Loucy (cell line): ENCODE measurements around the gene TRERF1.
A peak's percentile ranks its signal among the peaks of the same experiment; 100 is the strongest.

Source experiments
- EZH2phosphoT487 ChIP-seq: fragments of 200-600 bp; IDR thresholded peaks from 2 replicates; pipeline ENCODE4 v1.6.1; 2018; ENCODE audit warnings: antibody characterized with exemption, mild to moderate bottlenecking, moderate library complexity, borderline replicate concordance
- TF ChIP-seq, protein P1 (sequence below): fragments of 200-600 bp; sonication (generic); conservative IDR thresholded peaks from 2 replicates; pipeline ENCODE4 v1.5.1; 2014; ENCODE audit warnings: mild to moderate bottlenecking, antibody characterized with exemption, low read length

- TF ChIP-seq, protein P1, sequence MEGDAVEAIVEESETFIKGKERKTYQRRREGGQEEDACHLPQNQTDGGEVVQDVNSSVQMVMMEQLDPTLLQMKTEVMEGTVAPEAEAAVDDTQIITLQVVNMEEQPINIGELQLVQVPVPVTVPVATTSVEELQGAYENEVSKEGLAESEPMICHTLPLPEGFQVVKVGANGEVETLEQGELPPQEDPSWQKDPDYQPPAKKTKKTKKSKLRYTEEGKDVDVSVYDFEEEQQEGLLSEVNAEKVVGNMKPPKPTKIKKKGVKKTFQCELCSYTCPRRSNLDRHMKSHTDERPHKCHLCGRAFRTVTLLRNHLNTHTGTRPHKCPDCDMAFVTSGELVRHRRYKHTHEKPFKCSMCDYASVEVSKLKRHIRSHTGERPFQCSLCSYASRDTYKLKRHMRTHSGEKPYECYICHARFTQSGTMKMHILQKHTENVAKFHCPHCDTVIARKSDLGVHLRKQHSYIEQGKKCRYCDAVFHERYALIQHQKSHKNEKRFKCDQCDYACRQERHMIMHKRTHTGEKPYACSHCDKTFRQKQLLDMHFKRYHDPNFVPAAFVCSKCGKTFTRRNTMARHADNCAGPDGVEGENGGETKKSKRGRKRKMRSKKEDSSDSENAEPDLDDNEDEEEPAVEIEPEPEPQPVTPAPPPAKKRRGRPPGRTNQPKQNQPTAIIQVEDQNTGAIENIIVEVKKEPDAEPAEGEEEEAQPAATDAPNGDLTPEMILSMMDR = peak; percentile 16; the same call in 1 of the 2 replicates
- TF ChIP-seq EZH2phosphoT487 = no peak
Observed at GRCh38 chr6:42313941-42314570, 137.7 kb downstream of the TRERF1 start.
